SU-DHL-6 (cell line): Measurements from ENCODE around the gene RNF212B.

Source experiments
- H2AFZ ChIP-seq: fragments of 200-600 bp; sonication (generic); 2 replicates; pipeline ENCODE4 v1.6.1; 2014; ENCODE audit warnings: low read depth, mild to moderate bottlenecking, moderate library complexity, mixed read lengths, antibody characterized with exemption, low read length; ENCODE audit not compliant: severe bottlenecking
- H3F3A ChIP-seq: fragments of 200-600 bp; shearing (Covaris generic); 2 replicates; pipeline ENCODE4 v1.6.0; 2016; ENCODE audit warnings: antibody characterized with exemption, mild to moderate bottlenecking; ENCODE audit not compliant: insufficient read depth
- H3K27ac ChIP-seq: fragments of 200-600 bp; sonication (generic); 2 replicates; pipeline ENCODE4 v1.5.1; 2016; ENCODE audit warnings: low read depth, mild to moderate bottlenecking, low read length, moderate library complexity, mixed read lengths
- H3K27me3 ChIP-seq: fragments of 200-600 bp; sonication (generic), shearing (Covaris generic); 2 replicates; pipeline ENCODE4 v1.6.0; 2014; ENCODE audit warnings: mild to moderate bottlenecking, low read length
- H3K36me3 ChIP-seq: fragments of 200-600 bp; sonication (generic); 2 replicates; pipeline ENCODE4 v1.6.1; 2014; ENCODE audit warnings: mild to moderate bottlenecking, low read length, mixed read lengths
- H3K4me2 ChIP-seq: fragments of 300-600, 200-600 bp; shearing (Covaris generic), sonication (generic); 2 replicates; pipeline ENCODE4 v1.6.0; 2014; ENCODE audit warnings: low read length, low read depth, mild to moderate bottlenecking; ENCODE audit not compliant: poor library complexity, severe bottlenecking
- H3K4me3 ChIP-seq: fragments of 200-600 bp; sonication (generic); 2 replicates; pipeline ENCODE4 v1.5.1; 2014; ENCODE audit warnings: antibody characterized with exemption, low read length, mild to moderate bottlenecking, mixed read lengths; ENCODE audit not compliant: insufficient read depth, poor library complexity, severe bottlenecking
- H3K79me2 ChIP-seq: fragments of 200-600 bp; sonication (generic); 2 replicates; pipeline ENCODE4 v1.6.1; 2014; ENCODE audit warnings: mild to moderate bottlenecking, low read length, moderate library complexity; ENCODE audit not compliant: insufficient read depth
- H3K9ac ChIP-seq: fragments of 200-600 bp; sonication (generic); 2 replicates; pipeline ENCODE4 v1.7.0; 2014; ENCODE audit warnings: mild to moderate bottlenecking, low read length
- H3K9me2 ChIP-seq: fragments of 200-600 bp; sonication (generic); replicated peaks from 2 replicates; pipeline ENCODE4 v1.6.1; 2014; ENCODE audit warnings: low read length; ENCODE audit not compliant: insufficient read depth
- H3K9me3 ChIP-seq: fragments of 200-600 bp; sonication (generic); 2 replicates; pipeline ENCODE4 v1.6.1; 2014; ENCODE audit warnings: low read length, mixed read lengths; ENCODE audit not compliant: insufficient read depth
- H4K20me1 ChIP-seq: fragments of 200-600 bp; sonication (generic); 2 replicates; pipeline ENCODE4 v1.6.1; 2014; ENCODE audit warnings: low read depth, mild to moderate bottlenecking, antibody characterized with exemption, low read length, moderate library complexity, mixed read lengths
- CTCF ChIP-seq: fragments of 200-600 bp; sonication (generic); IDR thresholded peaks from one replicate; pipeline ENCODE4 v1.5.1; 2017; ENCODE audit warnings: antibody characterized with exemption, mild to moderate bottlenecking, low read length, moderate library complexity; ENCODE audit not compliant: insufficient read depth, poor library complexity, severe bottlenecking
- EZH2phosphoT487 ChIP-seq: fragments of 200-600 bp; sonication (generic), shearing (Covaris generic); conservative IDR thresholded peaks from 2 replicates; pipeline ENCODE4 v1.6.1; 2018; ENCODE audit warnings: mild to moderate bottlenecking, antibody characterized with exemption, low read length, moderate library complexity, mixed read lengths

The RNF212B gene

DNA sequence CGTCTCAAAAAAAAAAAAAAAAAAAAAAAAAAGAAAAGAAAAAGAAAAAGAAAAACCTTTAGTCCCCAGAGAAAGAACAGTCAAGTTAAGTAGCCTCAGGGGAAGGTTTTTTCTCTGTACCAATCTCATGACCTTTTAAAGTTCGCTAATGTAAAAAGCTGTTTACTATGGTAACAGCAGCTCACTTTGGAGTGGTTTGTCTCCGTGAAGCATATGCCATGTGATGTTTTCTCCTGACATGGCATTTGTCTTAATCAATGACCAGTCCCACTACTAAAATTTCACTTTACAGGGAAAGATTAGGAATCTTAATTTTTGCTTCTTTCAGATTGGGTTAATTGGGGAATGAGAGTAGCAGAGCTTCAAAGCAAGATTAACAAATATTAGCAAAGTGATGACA lies 4.3 kb downstream of the RNF212B start:
- Histone ChIP-seq H3K36me3 (no peaks in the 10 kb centered on the region), H3K79me2 (no peaks in the 10 kb centered on the region), H3F3A (no peaks in the 10 kb centered on the region), H3K4me3 (no peak overlapping the region), H3K4me2 (no peak overlapping the region), H3K27me3 (no peaks in the 10 kb centered on the region), H3K27ac (no peak overlapping the region), H4K20me1 (no peaks in the 10 kb centered on the region), H3K9me3 (no peaks in the 10 kb centered on the region), H3K9me2 (no peaks in the 10 kb centered on the region), H3K9ac (no peak overlapping the region), H2AFZ (no peak overlapping the region)
- no peak for TF ChIP-seq EZH2phosphoT487
- no peak for TF ChIP-seq CTCF

GRCh38 chr14:23243066-23243465 lies 5.3 kb downstream of the RNF212B start:
- Histone ChIP-seq H2AFZ (no peak overlapping the region), H3K4me2 (no peak overlapping the region)

DNA sequence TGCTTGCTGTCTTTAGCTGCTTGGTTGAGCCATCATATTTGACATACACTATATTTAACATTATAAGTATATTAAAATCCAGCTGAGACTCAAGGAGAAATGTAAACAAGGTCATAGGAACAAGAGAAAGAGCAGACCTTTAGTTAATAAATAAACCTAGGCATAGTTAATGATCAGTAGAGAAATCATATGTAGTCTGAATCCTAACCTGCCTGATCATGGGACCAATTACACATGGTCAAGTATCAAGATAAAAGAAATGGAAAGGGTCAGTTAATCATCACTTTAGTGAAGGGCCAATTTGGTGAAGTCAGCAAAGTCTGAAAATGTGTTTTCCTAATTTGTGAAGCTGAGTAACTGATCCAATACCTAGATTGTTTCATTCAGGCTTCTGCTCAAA lies 7.5 kb downstream of the RNF212B start:
- Histone ChIP-seq H4K20me1 (no peaks in the 10 kb centered on the region), H3K36me3 (no peaks in the 10 kb centered on the region), H3K27ac (no peak overlapping the region), H3F3A (no peaks in the 10 kb centered on the region), H3K9ac (no peak overlapping the region), H3K4me2 (no peak overlapping the region), H3K9me2 (no peaks in the 10 kb centered on the region), H3K27me3 (no peaks in the 10 kb centered on the region), H3K79me2 (no peaks in the 10 kb centered on the region), H2AFZ (no peak overlapping the region), H3K4me3 (no peak overlapping the region), H3K9me3 (no peaks in the 10 kb centered on the region)
- TF ChIP-seq CTCF (no peak), EZH2phosphoT487 (no peak)

More at GRCh38 chr14:23243066-23243465, 5.3 kb downstream of the RNF212B start:
- Histone ChIP-seq H3K4me3 (no peak overlapping the region), H3K9me3 (no peaks in the 10 kb centered on the region), H4K20me1 (no peaks in the 10 kb centered on the region), H3K9ac (no peak overlapping the region), H3K27ac (no peak overlapping the region), H3F3A (no peaks in the 10 kb centered on the region), H3K36me3 (no peaks in the 10 kb centered on the region), H3K9me2 (no peaks in the 10 kb centered on the region), H3K27me3 (no peaks in the 10 kb centered on the region), H3K79me2 (no peaks in the 10 kb centered on the region)
- TF ChIP-seq EZH2phosphoT487 (no peak), CTCF (no peak)
